ENCODE measurements around the gene OPA1. TPM values are rescaled to one million over a fixed set of nuclear protein-coding genes. Genes with fewer than 3 reads are reported as not detected.
A peak's percentile ranks its signal among the peaks of the same experiment; 100 is the strongest.

Gene OPA1
- total and polyA plus RNA-seq, 2 experiments from 2014 or later, result 24.9 to 89.9 TPM

DNA sequence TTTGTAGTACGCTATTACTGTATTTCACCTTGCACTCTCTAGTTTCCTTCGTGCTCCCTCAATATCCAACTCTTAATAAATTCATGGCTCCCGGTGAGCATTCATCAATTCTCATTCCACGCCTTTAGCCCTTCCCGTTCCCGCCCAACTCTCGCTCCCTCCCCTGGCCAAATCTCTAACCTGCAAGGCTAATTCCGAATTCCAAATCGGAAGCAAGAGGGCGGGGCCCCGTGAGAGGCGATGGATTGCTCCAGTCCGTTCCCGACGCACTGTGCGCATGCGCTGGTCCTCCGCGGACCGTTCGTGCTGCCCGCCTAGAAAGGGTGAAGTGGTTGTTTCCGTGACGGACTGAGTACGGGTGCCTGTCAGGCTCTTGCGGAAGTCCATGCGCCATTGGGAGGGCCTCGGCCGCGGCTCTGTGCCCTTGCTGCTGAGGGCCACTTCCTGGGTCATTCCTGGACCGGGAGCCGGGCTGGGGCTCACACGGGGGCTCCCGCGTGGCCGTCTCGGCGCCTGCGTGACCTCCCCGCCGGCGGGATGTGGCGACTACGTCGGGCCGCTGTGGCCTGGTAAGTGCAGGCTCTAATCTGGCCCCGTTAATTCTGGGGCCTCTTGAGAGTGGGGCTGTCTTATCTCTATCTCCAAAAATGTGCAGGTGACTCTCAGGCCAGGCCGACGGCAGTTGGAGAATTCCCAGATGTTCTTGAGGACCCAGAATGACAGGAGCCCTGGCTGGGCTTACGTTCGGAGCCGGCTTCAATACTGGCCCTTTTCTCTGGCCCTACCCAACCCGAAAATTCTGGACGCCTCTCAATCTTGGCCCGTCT lies at the start of gene OPA1 (continued):
- peak; percentile 42 for TF ChIP-seq REST (IDR thresholded peaks at IDR 0.05; ENCODE audit: unreplicated experiment)

DNA sequence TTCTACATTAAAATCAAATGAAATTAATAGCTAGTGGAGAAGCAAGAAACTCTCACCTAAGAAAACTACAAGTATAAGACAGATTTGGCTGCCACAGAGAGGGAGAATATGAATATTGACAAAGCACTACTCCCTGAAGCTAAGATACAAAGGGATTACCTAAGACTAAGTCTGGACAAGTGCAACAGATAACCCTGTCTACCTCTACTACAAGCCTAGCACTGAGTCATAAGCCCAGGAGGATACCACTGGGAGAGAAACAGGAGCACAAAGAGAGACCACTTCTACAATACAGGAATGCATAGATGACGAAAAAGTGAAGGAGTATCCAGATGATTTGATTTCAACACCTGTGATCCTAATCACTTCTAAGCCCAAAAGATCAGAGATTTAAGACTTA lies 48.7 kb upstream of the OPA1 start:
- no peaks in the 10 kb centered on the region for H3K27me3 ChIP-seq (ENCODE audit: insufficient read depth)
- no peaks in the 10 kb centered on the region for H3K36me3 ChIP-seq (ENCODE audit: insufficient read depth)
- no peak overlapping the region for H3K4me2 ChIP-seq
- Mint-ChIP-seq H3K27ac (no peak overlapping the region), H3K4me3 (no peak overlapping the region), H3K9me3 (peaks cover 9% of the 10 kb centered on the region), H3K36me3 (ENCODE audit: low read depth) (peaks cover 3% of the 10 kb centered on the region; the same call in 1 of the 3 replicates), H3K27me3 (ENCODE audit: insufficient read depth, low read depth, poor library complexity) (peaks cover 7% of the 10 kb centered on the region), H3K4me1 (peaks cover 7% of the 10 kb centered on the region; the same call in 2 of the 3 replicates)
- ATAC-seq (no peak), DNase-seq (ENCODE audit: low spot score) (no peak)
- H4K20me1 ChIP-seq (replicated peaks; ENCODE audit: insufficient read depth), result no peaks in the 10 kb centered on the region
- no peak overlapping the region for H3K4me3 ChIP-seq
- H3K9me2 ChIP-seq (ENCODE audit: insufficient read depth), result no peaks in the 10 kb centered on the region
- no peak overlapping the region for H3K27ac ChIP-seq (ENCODE audit: low read depth)
- no peaks in the 10 kb centered on the region for H3K79me2 ChIP-seq (replicated peaks; ENCODE audit: insufficient read depth)
- no peaks in the 10 kb centered on the region for H3F3A ChIP-seq (replicated peaks; ENCODE audit: low read depth)
- H3K4me1 ChIP-seq (ENCODE audit: insufficient read depth), result no peaks in the 10 kb centered on the region
- no peak overlapping the region for H2AFZ ChIP-seq
- TF ChIP-seq STAT1 (IDR thresholded peaks at IDR 0.05; ENCODE audit: unreplicated experiment) (no peak), CREB1 (CRISPR knock-in tag; IDR thresholded peaks at IDR 0.05; ENCODE audit: low read depth) (no peak), EZH2phosphoT487 (IDR thresholded peaks at IDR 0.05; ENCODE audit: unreplicated experiment) (no peak), POLR2AphosphoS5 (IDR thresholded peaks at IDR 0.05; ENCODE audit: low read depth) (no peak), JUNB (IDR thresholded peaks at IDR 0.05; ENCODE audit: unreplicated experiment) (no peak), ZNF114 (CRISPR knock-in tag; IDR thresholded peaks at IDR 0.05) (no peak), EZH2 (IDR thresholded peaks at IDR 0.05; ENCODE audit: low read depth, unreplicated experiment) (no peak)
- TF ChIP-seq, protein P1, sequence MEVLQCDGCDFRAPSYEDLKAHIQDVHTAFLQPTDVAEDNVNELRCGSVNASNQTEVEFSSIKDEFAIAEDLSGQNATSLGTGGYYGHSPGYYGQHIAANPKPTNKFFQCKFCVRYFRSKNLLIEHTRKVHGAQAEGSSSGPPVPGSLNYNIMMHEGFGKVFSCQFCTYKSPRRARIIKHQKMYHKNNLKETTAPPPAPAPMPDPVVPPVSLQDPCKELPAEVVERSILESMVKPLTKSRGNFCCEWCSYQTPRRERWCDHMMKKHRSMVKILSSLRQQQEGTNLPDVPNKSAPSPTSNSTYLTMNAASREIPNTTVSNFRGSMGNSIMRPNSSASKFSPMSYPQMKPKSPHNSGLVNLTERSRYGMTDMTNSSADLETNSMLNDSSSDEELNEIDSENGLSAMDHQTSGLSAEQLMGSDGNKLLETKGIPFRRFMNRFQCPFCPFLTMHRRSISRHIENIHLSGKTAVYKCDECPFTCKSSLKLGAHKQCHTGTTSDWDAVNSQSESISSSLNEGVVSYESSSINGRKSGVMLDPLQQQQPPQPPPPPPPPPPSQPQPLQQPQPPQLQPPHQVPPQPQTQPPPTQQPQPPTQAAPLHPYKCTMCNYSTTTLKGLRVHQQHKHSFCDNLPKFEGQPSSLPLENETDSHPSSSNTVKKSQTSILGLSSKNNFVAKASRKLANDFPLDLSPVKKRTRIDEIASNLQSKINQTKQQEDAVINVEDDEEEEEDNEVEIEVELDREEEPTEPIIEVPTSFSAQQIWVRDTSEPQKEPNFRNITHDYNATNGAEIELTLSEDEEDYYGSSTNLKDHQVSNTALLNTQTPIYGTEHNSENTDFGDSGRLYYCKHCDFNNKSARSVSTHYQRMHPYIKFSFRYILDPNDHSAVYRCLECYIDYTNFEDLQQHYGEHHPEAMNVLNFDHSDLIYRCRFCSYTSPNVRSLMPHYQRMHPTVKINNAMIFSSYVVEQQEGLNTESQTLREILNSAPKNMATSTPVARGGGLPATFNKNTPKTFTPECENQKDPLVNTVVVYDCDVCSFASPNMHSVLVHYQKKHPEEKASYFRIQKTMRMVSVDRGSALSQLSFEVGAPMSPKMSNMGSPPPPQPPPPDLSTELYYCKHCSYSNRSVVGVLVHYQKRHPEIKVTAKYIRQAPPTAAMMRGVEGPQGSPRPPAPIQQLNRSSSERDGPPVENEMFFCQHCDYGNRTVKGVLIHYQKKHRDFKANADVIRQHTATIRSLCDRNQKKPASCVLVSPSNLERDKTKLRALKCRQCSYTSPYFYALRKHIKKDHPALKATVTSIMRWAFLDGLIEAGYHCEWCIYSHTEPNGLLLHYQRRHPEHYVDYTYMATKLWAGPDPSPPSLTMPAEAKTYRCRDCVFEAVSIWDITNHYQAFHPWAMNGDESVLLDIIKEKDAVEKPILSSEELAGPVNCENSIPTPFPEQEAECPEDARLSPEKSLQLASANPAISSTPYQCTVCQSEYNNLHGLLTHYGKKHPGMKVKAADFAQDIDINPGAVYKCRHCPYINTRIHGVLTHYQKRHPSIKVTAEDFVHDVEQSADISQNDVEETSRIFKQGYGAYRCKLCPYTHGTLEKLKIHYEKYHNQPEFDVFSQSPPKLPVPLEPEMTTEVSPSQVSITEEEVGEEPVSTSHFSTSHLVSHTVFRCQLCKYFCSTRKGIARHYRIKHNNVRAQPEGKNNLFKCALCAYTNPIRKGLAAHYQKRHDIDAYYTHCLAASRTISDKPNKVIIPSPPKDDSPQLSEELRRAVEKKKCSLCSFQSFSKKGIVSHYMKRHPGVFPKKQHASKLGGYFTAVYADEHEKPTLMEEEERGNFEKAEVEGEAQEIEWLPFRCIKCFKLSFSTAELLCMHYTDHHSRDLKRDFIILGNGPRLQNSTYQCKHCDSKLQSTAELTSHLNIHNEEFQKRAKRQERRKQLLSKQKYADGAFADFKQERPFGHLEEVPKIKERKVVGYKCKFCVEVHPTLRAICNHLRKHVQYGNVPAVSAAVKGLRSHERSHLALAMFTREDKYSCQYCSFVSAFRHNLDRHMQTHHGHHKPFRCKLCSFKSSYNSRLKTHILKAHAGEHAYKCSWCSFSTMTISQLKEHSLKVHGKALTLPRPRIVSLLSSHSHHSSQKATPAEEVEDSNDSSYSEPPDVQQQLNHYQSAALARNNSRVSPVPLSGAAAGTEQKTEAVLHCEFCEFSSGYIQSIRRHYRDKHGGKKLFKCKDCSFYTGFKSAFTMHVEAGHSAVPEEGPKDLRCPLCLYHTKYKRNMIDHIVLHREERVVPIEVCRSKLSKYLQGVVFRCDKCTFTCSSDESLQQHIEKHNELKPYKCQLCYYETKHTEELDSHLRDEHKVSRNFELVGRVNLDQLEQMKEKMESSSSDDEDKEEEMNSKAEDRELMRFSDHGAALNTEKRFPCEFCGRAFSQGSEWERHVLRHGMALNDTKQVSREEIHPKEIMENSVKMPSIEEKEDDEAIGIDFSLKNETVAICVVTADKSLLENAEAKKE (CRISPR knock-in tag; IDR thresholded peaks at IDR 0.05), result no peak
- TF ChIP-seq, protein P2, sequence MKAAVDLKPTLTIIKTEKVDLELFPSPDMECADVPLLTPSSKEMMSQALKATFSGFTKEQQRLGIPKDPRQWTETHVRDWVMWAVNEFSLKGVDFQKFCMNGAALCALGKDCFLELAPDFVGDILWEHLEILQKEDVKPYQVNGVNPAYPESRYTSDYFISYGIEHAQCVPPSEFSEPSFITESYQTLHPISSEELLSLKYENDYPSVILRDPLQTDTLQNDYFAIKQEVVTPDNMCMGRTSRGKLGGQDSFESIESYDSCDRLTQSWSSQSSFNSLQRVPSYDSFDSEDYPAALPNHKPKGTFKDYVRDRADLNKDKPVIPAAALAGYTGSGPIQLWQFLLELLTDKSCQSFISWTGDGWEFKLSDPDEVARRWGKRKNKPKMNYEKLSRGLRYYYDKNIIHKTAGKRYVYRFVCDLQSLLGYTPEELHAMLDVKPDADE (IDR thresholded peaks at IDR 0.05), result no peak
- TF ChIP-seq, protein P3, sequence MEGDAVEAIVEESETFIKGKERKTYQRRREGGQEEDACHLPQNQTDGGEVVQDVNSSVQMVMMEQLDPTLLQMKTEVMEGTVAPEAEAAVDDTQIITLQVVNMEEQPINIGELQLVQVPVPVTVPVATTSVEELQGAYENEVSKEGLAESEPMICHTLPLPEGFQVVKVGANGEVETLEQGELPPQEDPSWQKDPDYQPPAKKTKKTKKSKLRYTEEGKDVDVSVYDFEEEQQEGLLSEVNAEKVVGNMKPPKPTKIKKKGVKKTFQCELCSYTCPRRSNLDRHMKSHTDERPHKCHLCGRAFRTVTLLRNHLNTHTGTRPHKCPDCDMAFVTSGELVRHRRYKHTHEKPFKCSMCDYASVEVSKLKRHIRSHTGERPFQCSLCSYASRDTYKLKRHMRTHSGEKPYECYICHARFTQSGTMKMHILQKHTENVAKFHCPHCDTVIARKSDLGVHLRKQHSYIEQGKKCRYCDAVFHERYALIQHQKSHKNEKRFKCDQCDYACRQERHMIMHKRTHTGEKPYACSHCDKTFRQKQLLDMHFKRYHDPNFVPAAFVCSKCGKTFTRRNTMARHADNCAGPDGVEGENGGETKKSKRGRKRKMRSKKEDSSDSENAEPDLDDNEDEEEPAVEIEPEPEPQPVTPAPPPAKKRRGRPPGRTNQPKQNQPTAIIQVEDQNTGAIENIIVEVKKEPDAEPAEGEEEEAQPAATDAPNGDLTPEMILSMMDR (conservative IDR thresholded peaks at IDR 0.05; ENCODE audit: low read depth in 2 of 2), result no peak

Data from GM23338 (cell line).